ENCODE measurements around the gene STK17A. TPM values are rescaled to one million over a fixed set of nuclear protein-coding genes. Genes with fewer than 3 reads are reported as not detected.

STK17A gene
- total RNA-seq, 1 experiment from 2014 or later = 75.4 TPM

DNA sequence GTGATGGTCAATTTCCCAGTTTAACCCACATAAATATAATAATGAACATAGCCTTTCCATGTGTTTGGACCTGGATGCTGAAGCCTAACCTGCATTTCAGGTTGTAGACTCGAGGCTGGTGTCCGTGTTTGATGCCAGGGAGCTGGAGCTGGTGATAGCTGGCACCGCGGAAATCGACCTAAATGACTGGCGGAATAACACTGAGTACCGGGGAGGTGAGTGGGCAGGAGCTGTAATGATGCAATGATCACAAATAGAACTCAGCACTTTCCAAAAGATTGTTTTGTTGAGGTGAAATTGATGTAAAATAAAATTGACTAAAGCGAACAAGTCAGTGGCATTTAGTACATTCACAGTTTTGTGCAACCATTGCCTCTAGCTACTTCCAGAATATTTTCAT is 30.8 kb upstream of the STK17A start:
- no peaks in the 10 kb centered on the region for H3K4me1 ChIP-seq (ENCODE audit: insufficient read depth, low read length)
- no peaks in the 10 kb centered on the region for H4K20me1 ChIP-seq (ENCODE audit: low read length)
- no peaks in the 10 kb centered on the region for H3K9me2 ChIP-seq (replicated peaks; ENCODE audit: low read length)
- BruUV-seq (replicated peaks) = no TSS peak
- POLR2A ChIA-PET (ENCODE audit: unreplicated experiment) = no interaction called here
- intact Hi-C loops (cut with micrococcal nuclease) = no loop called here
- no peaks in the 10 kb centered on the region for H3K27me3 ChIP-seq (ENCODE audit: low read length)
- ATAC-seq = no peak
- CTCF ChIA-PET = no interaction called here
- H2AFZ ChIP-seq (ENCODE audit: low read length) = no peak overlapping the region
- no peak overlapping the region for H3K9ac ChIP-seq (ENCODE audit: low read length)
- H3K9me3 ChIP-seq (ENCODE audit: low read length) = no peaks in the 10 kb centered on the region
- no peaks in the 10 kb centered on the region for H3K79me2 ChIP-seq (ENCODE audit: low read length)
- H3F3A ChIP-seq (ENCODE audit: low read length, unreplicated experiment) = no peaks in the 10 kb centered on the region
- no peak overlapping the region for H3K27ac ChIP-seq (ENCODE audit: low read length)
- TF ChIP-seq EZH2phosphoT487 (IDR thresholded peaks at IDR 0.05; ENCODE audit: borderline replicate concordance, low read length) (no peak), EZH2 (IDR thresholded peaks at IDR 0.05; ENCODE audit: low read length, unreplicated experiment) (no peak)
- TF ChIP-seq, protein P1, sequence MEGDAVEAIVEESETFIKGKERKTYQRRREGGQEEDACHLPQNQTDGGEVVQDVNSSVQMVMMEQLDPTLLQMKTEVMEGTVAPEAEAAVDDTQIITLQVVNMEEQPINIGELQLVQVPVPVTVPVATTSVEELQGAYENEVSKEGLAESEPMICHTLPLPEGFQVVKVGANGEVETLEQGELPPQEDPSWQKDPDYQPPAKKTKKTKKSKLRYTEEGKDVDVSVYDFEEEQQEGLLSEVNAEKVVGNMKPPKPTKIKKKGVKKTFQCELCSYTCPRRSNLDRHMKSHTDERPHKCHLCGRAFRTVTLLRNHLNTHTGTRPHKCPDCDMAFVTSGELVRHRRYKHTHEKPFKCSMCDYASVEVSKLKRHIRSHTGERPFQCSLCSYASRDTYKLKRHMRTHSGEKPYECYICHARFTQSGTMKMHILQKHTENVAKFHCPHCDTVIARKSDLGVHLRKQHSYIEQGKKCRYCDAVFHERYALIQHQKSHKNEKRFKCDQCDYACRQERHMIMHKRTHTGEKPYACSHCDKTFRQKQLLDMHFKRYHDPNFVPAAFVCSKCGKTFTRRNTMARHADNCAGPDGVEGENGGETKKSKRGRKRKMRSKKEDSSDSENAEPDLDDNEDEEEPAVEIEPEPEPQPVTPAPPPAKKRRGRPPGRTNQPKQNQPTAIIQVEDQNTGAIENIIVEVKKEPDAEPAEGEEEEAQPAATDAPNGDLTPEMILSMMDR (conservative IDR thresholded peaks at IDR 0.05; ENCODE audit: low read depth, low read length) = no peak
- H3K4me3 ChIP-seq (ENCODE audit: low read length) = no peak overlapping the region
- no peaks in the 10 kb centered on the region for H3K36me3 ChIP-seq (ENCODE audit: low read depth, low read length)
- H3K4me2 ChIP-seq (ENCODE audit: low read length) = no peak overlapping the region
- DNase-seq = no peak

DNA sequence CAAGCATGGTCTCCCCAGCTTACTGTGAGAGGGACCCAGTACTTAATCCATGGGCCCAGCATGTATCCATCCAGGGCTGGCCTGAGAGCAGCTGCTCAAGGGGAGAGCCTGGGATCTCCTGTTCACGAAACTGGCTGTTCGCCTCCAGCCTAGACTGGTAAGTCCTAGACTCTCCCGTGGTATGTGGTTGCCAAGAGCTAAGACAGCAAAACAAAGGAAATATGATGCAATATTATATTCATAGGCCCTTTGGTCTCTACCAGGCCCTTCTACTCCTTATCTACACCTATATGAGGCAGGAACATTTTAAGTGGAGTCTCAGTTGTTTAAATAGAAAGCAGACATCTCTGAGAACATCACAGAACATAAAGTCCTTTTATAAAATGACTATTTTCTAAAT is 28.9 kb upstream of the STK17A start:
- POLR2A ChIA-PET (ENCODE audit: unreplicated experiment) = no interaction called here
- Histone ChIP-seq H3K4me3 (ENCODE audit: low read length) (no peak overlapping the region), H3K9ac (ENCODE audit: low read length) (no peak overlapping the region), H3K36me3 (ENCODE audit: low read depth, low read length) (no peaks in the 10 kb centered on the region), H3K4me1 (ENCODE audit: insufficient read depth, low read length) (peaks cover 9% of the 10 kb centered on the region), H3K27ac (ENCODE audit: low read length) (no peak overlapping the region), H2AFZ (ENCODE audit: low read length) (no peak overlapping the region), H3K27me3 (ENCODE audit: low read length) (no peaks in the 10 kb centered on the region), H3F3A (ENCODE audit: low read length, unreplicated experiment) (no peaks in the 10 kb centered on the region), H3K79me2 (ENCODE audit: low read length) (no peaks in the 10 kb centered on the region), H3K9me2 (replicated peaks; ENCODE audit: low read length) (no peaks in the 10 kb centered on the region), H3K4me2 (ENCODE audit: low read length) (no peak overlapping the region), H4K20me1 (ENCODE audit: low read length) (no peaks in the 10 kb centered on the region), H3K9me3 (ENCODE audit: low read length) (no peaks in the 10 kb centered on the region)
- CTCF ChIA-PET = no interaction called here
- no peak; the same call in 1 of the 2 replicates for ATAC-seq
- TF ChIP-seq, protein P1 (conservative IDR thresholded peaks at IDR 0.05; ENCODE audit: low read depth, low read length) = no peak
- TF ChIP-seq EZH2phosphoT487 (IDR thresholded peaks at IDR 0.05; ENCODE audit: borderline replicate concordance, low read length) (no peak), EZH2 (IDR thresholded peaks at IDR 0.05; ENCODE audit: low read length, unreplicated experiment) (no peak)
- no peak for DNase-seq
- BruUV-seq (replicated peaks) = no TSS peak
- intact Hi-C loops (cut with micrococcal nuclease) = no loop called here

DNA sequence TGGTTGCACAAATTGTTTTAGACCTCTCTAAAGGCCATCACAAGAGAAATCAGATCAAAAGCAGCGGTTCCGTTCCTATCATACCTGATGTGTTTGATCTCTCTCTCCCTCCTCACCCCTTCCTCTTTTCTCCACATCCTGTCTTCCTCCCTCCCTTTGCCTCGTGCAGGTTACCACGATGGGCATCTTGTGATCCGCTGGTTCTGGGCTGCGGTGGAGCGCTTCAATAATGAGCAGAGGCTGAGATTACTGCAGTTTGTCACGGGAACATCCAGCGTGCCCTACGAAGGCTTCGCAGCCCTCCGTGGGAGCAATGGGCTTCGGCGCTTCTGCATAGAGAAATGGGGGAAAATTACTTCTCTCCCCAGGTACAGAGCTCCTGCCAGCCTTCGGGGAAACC is 28.5 kb upstream of the STK17A start:
- H3K79me2 ChIP-seq (ENCODE audit: low read length) = no peaks in the 10 kb centered on the region
- no peak overlapping the region for H3K4me2 ChIP-seq (ENCODE audit: low read length)
- no peak overlapping the region for H3K4me3 ChIP-seq (ENCODE audit: low read length)
- H3K36me3 ChIP-seq (ENCODE audit: low read depth, low read length) = no peaks in the 10 kb centered on the region
- no peaks in the 10 kb centered on the region for H4K20me1 ChIP-seq (ENCODE audit: low read length)
- peaks cover 10% of the 10 kb centered on the region for H3K4me1 ChIP-seq (ENCODE audit: insufficient read depth, low read length)
- TF ChIP-seq, protein P1 (conservative IDR thresholded peaks at IDR 0.05; ENCODE audit: low read depth, low read length) = no peak
- TF ChIP-seq EZH2 (IDR thresholded peaks at IDR 0.05; ENCODE audit: low read length, unreplicated experiment) = no peak
- no peak for TF ChIP-seq EZH2phosphoT487 (IDR thresholded peaks at IDR 0.05; ENCODE audit: borderline replicate concordance, low read length)
- no TSS peak for BruUV-seq (replicated peaks)
- DNase-seq (no peak), ATAC-seq (no peak)
- no peaks in the 10 kb centered on the region for H3K27me3 ChIP-seq (ENCODE audit: low read length)
- H3K9ac ChIP-seq (ENCODE audit: low read length) = no peak overlapping the region
- no peaks in the 10 kb centered on the region for H3K9me2 ChIP-seq (replicated peaks; ENCODE audit: low read length)
- no peaks in the 10 kb centered on the region for H3F3A ChIP-seq (ENCODE audit: low read length, unreplicated experiment)
- ChIA-PET POLR2A (ENCODE audit: unreplicated experiment) (no interaction called here), CTCF (no interaction called here)
- intact Hi-C loops (cut with micrococcal nuclease) = no loop called here
- H3K9me3 ChIP-seq (ENCODE audit: low read length) = no peaks in the 10 kb centered on the region
- no peak overlapping the region for H2AFZ ChIP-seq (ENCODE audit: low read length)
- H3K27ac ChIP-seq (ENCODE audit: low read length) = no peak overlapping the region

All from PC-3 (cell line).